Effector CD8-positive, alpha-beta T cell (primary cell): ENCODE measurements around the gene KRT79.

Experiments
- DNase-seq: peaks from one replicate; lab custom pipeline; 2025; lab: John Stamatoyannopoulos, UW

Gene KRT79

GRCh38 chr12:52771505-52771904, 62.6 kb downstream of the KRT79 start:
- DNase-seq: no peak
